T-helper 1 cell treated with Interleukin-12 subunit alpha and Interleukin-12 subunit beta and Interleukin-4 antibody, amounts not matched to agents 30 ng/mL and 1 ng/mL, for 36 hours (primary cell): ENCODE measurements around the gene GRAP2. TPM values are rescaled to one million over a fixed set of nuclear protein-coding genes. Genes with fewer than 3 reads are reported as not detected.

ENCODE experiments used
- intact Hi-C: fragments of 100-400 bp; cut with micrococcal nuclease; formaldehyde crosslinking; loops from one replicate; pipeline ENCODE4 v1.15.1; 2024
- total RNA-seq: library from RNA; stranded (reverse); gene quantifications from 2 replicates; pipeline ENCODE4 v1.2.3, GENCODE V29; 2022

Gene GRAP2
- total RNA-seq, 1 donor from 2014 or later, result 151 TPM

- intact Hi-C loops, result no loop called here
These were observed 58.2 kb downstream of the GRAP2 start for GRCh38 chr22:39958949-39959639.

- intact Hi-C loops, result loop anchor here (2.0 to 5.0 kb wide), 3 partner anchors 27 to 427 kb away; partner anchors contain the start of genes ADSL and RPS19BP1
These were observed 59.0 kb downstream of the GRAP2 start, which contains the start of gene TMA7B for GRCh38 chr22:39959640-39960447. Gene TMA7B, plus strand, starts transcription at chr22:39960397. Its CDS starts 3,978 bp downstream, at chr22:39964375.

- intact Hi-C loops, result loop anchor here (1.0 to 5.0 kb wide), 5 partner anchors 10 to 428 kb away; partner anchors contain the start of genes ADSL, GRAP2 and RPS19BP1
These were observed 60.2 kb downstream of the GRAP2 start for GRCh38 chr22:39960791-39961746.

DNA sequence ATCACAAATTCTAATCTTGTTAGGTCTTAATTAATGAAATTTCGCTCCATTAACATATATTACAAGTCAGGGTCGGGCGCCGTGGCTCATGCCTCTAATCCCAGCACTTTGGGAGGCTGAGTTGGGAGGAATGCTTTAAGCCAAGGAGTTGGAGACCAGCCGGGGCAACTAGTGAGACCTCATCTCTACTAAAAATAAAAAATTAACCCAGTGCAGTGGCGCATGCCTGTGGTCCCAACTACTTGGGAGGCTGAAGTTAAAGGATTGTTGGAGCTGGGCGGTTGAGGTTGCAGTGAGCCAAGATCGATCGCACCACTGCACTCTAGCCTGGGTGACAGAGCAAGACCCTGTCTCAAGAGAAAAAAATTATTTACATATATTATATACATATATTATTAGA, 61.2 kb downstream of the GRAP2 start:
- intact Hi-C loops, result loop anchor here (5.0 kb wide), 1 partner anchor 385 kb away; the partner anchor contains the start of gene ADSL

- intact Hi-C loops, result no loop called here
These were observed 64.9 kb downstream of the GRAP2 start for GRCh38 chr22:39965748-39966147.

DNA sequence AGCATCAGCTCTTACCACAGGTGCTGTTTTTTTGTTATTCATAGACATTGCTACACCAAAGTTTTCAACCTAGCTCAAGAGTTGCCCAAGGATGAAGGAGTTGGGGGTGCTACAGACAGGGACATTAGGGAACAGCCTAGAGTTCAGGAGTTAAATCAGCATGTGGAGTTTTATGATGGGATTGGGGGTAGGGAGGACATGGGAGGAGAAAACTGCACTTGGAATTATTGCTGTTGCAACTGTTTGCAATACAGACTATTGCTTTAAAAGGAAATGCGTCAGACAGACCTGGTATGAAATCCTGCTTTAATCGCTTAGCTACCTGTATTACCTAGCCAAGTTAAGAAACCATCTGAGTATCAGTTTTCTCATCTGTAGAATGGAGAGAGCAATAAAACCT, 65.6 kb downstream of the GRAP2 start:
- intact Hi-C loops, result no loop called here

- intact Hi-C loops, result no loop called here
These were observed 66.4 kb downstream of the GRAP2 start for GRCh38 chr22:39967103-39967829.

- intact Hi-C loops, result no loop called here
These were observed 67.4 kb downstream of the GRAP2 start for GRCh38 chr22:39967996-39968972.

DNA sequence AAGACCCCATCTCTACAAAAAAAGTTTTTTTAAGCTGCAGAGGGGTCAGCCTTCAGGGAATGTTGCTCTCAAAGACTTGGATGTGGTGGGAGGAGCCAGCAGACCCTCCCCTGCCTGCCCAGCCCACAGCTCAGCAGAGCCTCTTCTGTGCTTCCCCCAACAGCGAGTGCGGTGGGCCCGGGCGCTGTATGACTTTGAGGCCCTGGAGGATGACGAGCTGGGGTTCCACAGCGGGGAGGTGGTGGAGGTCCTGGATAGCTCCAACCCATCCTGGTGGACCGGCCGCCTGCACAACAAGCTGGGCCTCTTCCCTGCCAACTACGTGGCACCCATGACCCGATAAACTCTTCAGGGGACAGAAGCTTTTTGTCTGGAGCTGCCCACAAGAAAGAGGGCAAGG, 69.9 kb downstream of the GRAP2 start:
- intact Hi-C loops, result no loop called here

DNA sequence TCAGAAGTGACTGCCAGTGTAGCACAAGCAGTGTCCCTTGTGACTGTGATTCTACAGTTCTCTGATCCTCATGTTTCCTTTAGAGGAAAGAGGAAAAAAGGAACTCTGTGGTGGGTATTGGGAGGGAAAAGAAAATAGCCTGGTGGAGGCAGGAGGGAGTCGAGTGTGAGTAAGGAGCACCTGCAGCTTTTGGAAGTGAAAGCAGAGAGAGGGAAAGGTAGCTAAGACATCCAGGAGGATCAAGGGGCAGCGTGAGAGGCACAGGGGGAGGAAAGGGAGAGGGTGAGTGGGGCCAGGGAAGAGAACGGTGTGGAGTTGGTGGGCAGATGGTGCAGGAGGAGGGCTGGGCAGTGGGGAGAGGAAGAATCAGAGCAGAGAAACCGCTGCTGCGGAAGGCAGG, 71.8 kb downstream of the GRAP2 start:
- intact Hi-C loops, result no loop called here

- intact Hi-C loops, result no loop called here
These were observed 72.8 kb downstream of the GRAP2 start for GRCh38 chr22:39973656-39974055.

DNA sequence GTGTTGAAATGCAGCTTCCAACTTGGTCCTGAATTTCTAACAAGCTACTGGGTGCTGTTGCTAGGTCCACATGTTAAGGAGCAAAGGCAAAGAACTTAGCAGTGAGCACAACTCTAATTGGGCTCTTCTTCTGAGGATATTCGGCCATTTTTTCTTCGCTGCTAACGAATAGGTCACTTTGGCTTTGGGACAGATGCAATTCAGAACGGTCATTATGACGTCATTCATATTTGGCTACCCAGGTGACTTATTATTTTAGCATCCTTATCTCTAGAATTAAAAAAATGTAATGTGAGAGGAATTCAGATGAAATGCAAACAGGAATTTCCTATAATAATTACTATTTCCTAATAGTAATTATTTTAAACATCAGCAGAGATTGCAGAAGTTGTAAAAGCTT, 73.2 kb downstream of the GRAP2 start:
- intact Hi-C loops, result no loop called here

- intact Hi-C loops, result no loop called here
These were observed 78.2 kb downstream of the GRAP2 start for GRCh38 chr22:39979048-39979447.

DNA sequence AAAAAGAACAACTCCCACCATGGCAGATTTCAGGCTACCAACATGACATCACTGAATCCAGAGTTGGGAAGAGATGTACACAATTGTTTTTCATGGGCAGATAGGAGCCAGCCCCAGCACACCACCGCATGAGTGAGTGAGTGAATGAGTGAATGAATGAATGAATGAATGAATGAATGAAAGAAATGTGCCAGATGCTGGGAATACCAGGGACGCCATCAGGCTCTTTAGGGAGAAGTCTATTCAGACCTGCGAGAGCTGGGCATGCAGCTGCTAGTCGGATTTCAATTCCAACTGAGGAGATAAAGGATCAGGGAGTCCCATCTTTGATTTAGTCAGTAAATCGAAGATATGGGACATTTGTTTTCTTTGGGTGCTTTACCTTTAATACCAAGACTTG, 78.6 kb downstream of the GRAP2 start:
- intact Hi-C loops, result no loop called here

- intact Hi-C loops, result no loop called here
These were observed 79.7 kb downstream of the GRAP2 start for GRCh38 chr22:39980596-39980995.

DNA sequence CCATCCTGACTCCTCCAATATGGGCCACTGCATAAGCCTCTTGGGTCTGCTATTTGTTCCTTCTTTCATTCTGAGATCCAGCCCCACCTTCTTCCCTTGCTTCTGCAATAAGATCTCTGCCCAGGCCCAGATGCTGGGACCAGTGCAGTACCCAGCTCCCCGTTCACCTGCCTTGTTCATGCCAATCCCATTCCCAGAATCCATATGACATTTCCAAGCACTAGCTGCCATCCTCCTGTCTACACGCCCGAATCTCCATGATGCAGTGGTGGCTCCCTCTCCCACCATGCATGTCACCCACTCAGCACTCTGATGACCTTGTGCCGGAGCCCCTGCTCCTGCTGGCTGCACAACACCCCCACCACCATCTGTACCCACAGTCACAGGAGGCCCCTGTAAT, 82.5 kb downstream of the GRAP2 start:
- intact Hi-C loops, result no loop called here

- intact Hi-C loops, result no loop called here
These were observed 83.1 kb downstream of the GRAP2 start for GRCh38 chr22:39984006-39984405.

- intact Hi-C loops, result no loop called here
These were observed 83.9 kb downstream of the GRAP2 start for GRCh38 chr22:39984746-39985145.

- intact Hi-C loops, result no loop called here
These were observed 84.6 kb downstream of the GRAP2 start for GRCh38 chr22:39985383-39986035.
